HepG2 (cell line): ENCODE data around the gene GRM4. TPM values are rescaled to one million over a fixed set of nuclear protein-coding genes. Genes with fewer than 3 reads are reported as not detected.

Experiments
- ATAC-seq: fragments of 200-7000 bp; cut with Tn5 transposase; 3 replicates; pipeline ENCODE4 v1.9.1; 2020; ENCODE audit warnings: mild to moderate bottlenecking, moderate library complexity
- BruUV-seq: library from RNA; stranded (reverse); fragments of 400-500 nt; replicated peaks from 2 replicates; lab custom pipeline; 2021; lab: Mats Ljungman, UMichigan
- CTCF ChIA-PET: fragments of 300-600 bp; formaldehyde crosslinking; extraction: SDS; loops from one replicate; lab custom pipeline; 2021; ENCODE audit warnings: low total read pairs, inconsistent platforms, low intra/inter-chr PET ratio; lab: Yijun Ruan, JAX
- POLR2A ChIA-PET: fragments of 350-600 bp; sonication (Branson Sonifier 250); formaldehyde crosslinking; loops from one replicate; lab custom pipeline; 2020; ENCODE audit warnings: antibody characterized with exemption, inconsistent platforms; lab: Yijun Ruan, JAX
- DNase-seq: peaks from one replicate; pipeline ENCODE4 v3.0.0-alpha.2; 2015; ENCODE audit warnings: low spot score
- FAIRE-seq: peaks from 3 replicates; lab custom pipeline; 2011; peaks lifted over from hg19 to GRCh38; lab: Jason Lieb, UNC
- H2AFZ ChIP-seq: one replicate; pipeline ENCODE4 v1.6.1; 2011; ENCODE audit warnings: low read length, inconsistent platforms
- H3K27ac ChIP-seq: fragments of 300-600 bp; 3 replicates; pipeline ENCODE4 v1.8.0; 2011; ENCODE audit warnings: mixed run types, mild to moderate bottlenecking, mixed read lengths, low read length, inconsistent platforms; ENCODE audit not compliant: insufficient read depth; ENCODE audit errors: extremely low read length
- H3K27me3 ChIP-seq, 2 experiments: fragments of 200-600 bp in 1 of 2; 2 replicates in 1 of 2; 3 replicates in 1 of 2; pipeline versions ENCODE4 v1.6.0 to v1.8.0; 2011; ENCODE audit warnings: low read length in 2 of 2, mild to moderate bottlenecking in 2 of 2, moderate library complexity in 2 of 2, inconsistent platforms in 1 of 2; ENCODE audit not compliant: insufficient read depth in 2 of 2, control insufficient read depth in 1 of 2
- H3K36me3 ChIP-seq, 2 experiments: fragments of 200-600 bp in 1 of 2; replicated peaks in 1 of 2; 2 replicates in 1 of 2; 3 replicates in 1 of 2; pipeline versions ENCODE4 v1.5.1 to v1.8.0; 2011; ENCODE audit warnings: low read length in 2 of 2, inconsistent platforms in 1 of 2; ENCODE audit not compliant: insufficient read depth in 2 of 2, control insufficient read depth in 1 of 2
- H3K4me1 ChIP-seq: 2 replicates; pipeline ENCODE4 v1.5.1; 2012; ENCODE audit warnings: low read length, inconsistent platforms; ENCODE audit not compliant: insufficient read depth
- H3K4me2 ChIP-seq: 2 replicates; pipeline ENCODE4 v1.6.0; 2011; ENCODE audit warnings: low read depth, low read length, inconsistent platforms
- H3K4me3 ChIP-seq, 3 experiments: fragments of 200-600 bp in 1 of 3; sonication (generic), shearing (Covaris generic) in 1 of 3; replicated peaks in 1 of 3; 2 replicates each; pipeline ENCODE4 v1.5.1; 2011 to 2016; ENCODE audit warnings: low read length in 3 of 3, inconsistent platforms in 2 of 3, low read depth in 2 of 3, mild to moderate bottlenecking in 2 of 3, control low read depth in 1 of 3, mixed read lengths in 1 of 3; ENCODE audit not compliant: insufficient read depth in 1 of 3
- H3K79me2 ChIP-seq: one replicate; pipeline ENCODE4 v1.6.1; 2011; ENCODE audit warnings: low read length, inconsistent platforms; ENCODE audit not compliant: insufficient read depth
- H3K9ac ChIP-seq: 2 replicates; pipeline ENCODE4 v1.6.0; 2011; ENCODE audit warnings: mild to moderate bottlenecking, low read depth, low read length, inconsistent platforms; ENCODE audit not compliant: insufficient read depth
- H3K9me3 ChIP-seq: 2 replicates; pipeline ENCODE4 v1.5.1; 2012; ENCODE audit warnings: mild to moderate bottlenecking, low read length
- H4K20me1 ChIP-seq: 2 replicates; pipeline ENCODE4 v1.6.0; 2011; ENCODE audit warnings: inconsistent platforms, mild to moderate bottlenecking, low read length, moderate library complexity; ENCODE audit not compliant: insufficient read depth
- CBX5 ChIP-seq: sonication (generic); formaldehyde crosslinking; IDR thresholded peaks from 2 replicates; pipeline ENCODE4 v1.4.0; 2020; ENCODE audit warnings: missing genetic modification reagents, borderline replicate concordance
- GABPB1 ChIP-seq: IDR thresholded peaks from 2 replicates; pipeline ENCODE4 v1.6.1; 2016; ENCODE audit warnings: mild to moderate bottlenecking, missing genetic modification reagents, moderate library complexity, missing compliant biosample characterization
- KDM2A ChIP-seq: sonication (generic); formaldehyde crosslinking; IDR thresholded peaks from 2 replicates; pipeline ENCODE4 v1.4.0; 2020; ENCODE audit warnings: low read depth, missing genetic modification reagents, borderline replicate concordance
- ZNF629 ChIP-seq: sonication (generic); formaldehyde crosslinking; conservative IDR thresholded peaks from 2 replicates; pipeline ENCODE4 v1.5.0; 2020; ENCODE audit warnings: missing genetic modification reagents
- ZNF747 ChIP-seq: sonication (generic); formaldehyde crosslinking; IDR thresholded peaks from 2 replicates; pipeline ENCODE4 v1.8.1; 2023; ENCODE audit warnings: missing genetic modification reagents, mild to moderate bottlenecking, borderline replicate concordance
- WGBS: methylation state at CpG from one replicate; pipeline ENCODE4 v1.1.6; 2017; ENCODE audit warnings: low lambda C conversion rate; 5-methylcytosine and 5-hydroxymethylcytosine counted together
- in situ Hi-C: cut with HindIII; loops from 2 replicates; pipeline ENCODE4 v1.10.0; 2017; ENCODE audit warnings: low pct_unique_long_range_greater_than_20kb; ENCODE audit not compliant: extremely low pct_ligation_motif_present
- intact Hi-C: fragments of 100-400 bp; cut with micrococcal nuclease; formaldehyde crosslinking; loops from one replicate; pipeline ENCODE4 v1.10.0; 2022; ENCODE audit not compliant: unreplicated experiment
- polyA plus RNA-seq, 8 experiments: library from polyadenylated mRNA; depleted of rRNA in 3 of 8; stranded (reverse) in 7 of 8; unstranded in 1 of 8; fragments of >200 nt; fragmentation: Illumina TruSeq in 4 of 8; extraction: Trizol in 4 of 8; gene quantifications; 2 replicates each; pipeline versions ENCODE4 v1.2.1 to v1.2.3, GENCODE V29; 2011 to 2016; ENCODE audit warnings: low read depth in 4 of 8, missing spikeins in 1 of 8, mixed read lengths in 1 of 8; ENCODE audit not compliant: insufficient read depth in 1 of 8
- total RNA-seq, 5 experiments: library from RNA; depleted of rRNA; stranded (reverse); fragments of >200 nt; fragmentation: Illumina TruSeq; extraction: Trizol; gene quantifications; 2 replicates each; pipeline ENCODE4 v1.2.3, GENCODE V29; 2016; ENCODE audit warnings: low read depth in 1 of 5
- TF ChIP-seq, protein P1 (sequence below): sonication (generic); formaldehyde crosslinking; IDR thresholded peaks from 2 replicates; pipeline ENCODE4 v1.9.0; 2021; ENCODE audit warnings: mild to moderate bottlenecking, missing genetic modification reagents
- TF ChIP-seq, protein P2 (sequence below): sonication (generic); formaldehyde crosslinking; IDR thresholded peaks from 2 replicates; pipeline ENCODE4 v1.5.0; 2020; ENCODE audit warnings: mild to moderate bottlenecking, missing genetic modification reagents, moderate library complexity
- TF ChIP-seq, protein P3 (sequence below): sonication (generic); formaldehyde crosslinking; conservative IDR thresholded peaks from 2 replicates; pipeline ENCODE4 v1.4.0; 2020; ENCODE audit warnings: missing genetic modification reagents

The GRM4 gene
- total and polyA plus RNA-seq, 2 of the 13 experiments (the other 11 are each of a cell fraction or from before 2014, with no cell fraction given) = not detected

DNA sequence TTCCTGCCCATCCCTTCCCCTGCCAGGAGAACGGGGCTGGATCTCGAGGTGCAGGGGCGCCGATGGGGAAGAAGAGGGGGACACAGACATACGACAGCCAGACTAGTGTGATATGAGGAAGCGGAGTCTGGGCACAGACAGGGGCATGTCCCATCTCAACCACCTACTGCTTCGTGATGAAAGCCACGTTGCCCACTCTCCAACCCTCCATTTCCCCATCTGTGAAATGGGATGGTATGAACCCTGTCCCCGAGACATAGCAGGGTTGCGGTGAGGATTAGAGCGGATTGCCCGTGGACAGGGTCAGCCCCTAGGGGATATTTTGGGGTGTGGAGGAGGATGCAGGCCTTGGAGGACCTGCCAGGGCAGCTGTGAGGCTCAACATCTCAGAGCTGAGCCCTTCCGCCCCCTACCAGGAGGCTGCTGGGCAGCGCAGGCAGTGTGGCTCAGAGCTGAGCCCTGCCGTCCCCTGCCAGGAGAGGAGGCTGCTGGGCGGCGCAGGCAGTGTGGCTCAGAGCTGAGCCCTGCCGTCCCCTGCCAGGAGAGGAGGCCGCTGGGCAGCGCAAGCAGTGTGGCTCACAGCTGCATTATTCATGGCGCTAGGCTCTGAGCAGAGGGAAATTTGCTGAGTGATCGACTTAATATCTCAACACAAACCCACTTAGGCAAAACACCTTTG is 71.7 kb downstream of the GRM4 start:
- peaks cover 5% of the 10 kb centered on the region; the same call in 1 of the 2 replicates for H4K20me1 ChIP-seq
- WGBS = 51% methylated on average over 17 of the region's 22 CpGs
- peaks cover 5 to 38% of the 10 kb centered on the region in 2 experiments; a peak in 4 of 5 replicates for H3K27me3 ChIP-seq
- H3K4me3 ChIP-seq = no peak overlapping the region
- TF ChIP-seq, protein P1, sequence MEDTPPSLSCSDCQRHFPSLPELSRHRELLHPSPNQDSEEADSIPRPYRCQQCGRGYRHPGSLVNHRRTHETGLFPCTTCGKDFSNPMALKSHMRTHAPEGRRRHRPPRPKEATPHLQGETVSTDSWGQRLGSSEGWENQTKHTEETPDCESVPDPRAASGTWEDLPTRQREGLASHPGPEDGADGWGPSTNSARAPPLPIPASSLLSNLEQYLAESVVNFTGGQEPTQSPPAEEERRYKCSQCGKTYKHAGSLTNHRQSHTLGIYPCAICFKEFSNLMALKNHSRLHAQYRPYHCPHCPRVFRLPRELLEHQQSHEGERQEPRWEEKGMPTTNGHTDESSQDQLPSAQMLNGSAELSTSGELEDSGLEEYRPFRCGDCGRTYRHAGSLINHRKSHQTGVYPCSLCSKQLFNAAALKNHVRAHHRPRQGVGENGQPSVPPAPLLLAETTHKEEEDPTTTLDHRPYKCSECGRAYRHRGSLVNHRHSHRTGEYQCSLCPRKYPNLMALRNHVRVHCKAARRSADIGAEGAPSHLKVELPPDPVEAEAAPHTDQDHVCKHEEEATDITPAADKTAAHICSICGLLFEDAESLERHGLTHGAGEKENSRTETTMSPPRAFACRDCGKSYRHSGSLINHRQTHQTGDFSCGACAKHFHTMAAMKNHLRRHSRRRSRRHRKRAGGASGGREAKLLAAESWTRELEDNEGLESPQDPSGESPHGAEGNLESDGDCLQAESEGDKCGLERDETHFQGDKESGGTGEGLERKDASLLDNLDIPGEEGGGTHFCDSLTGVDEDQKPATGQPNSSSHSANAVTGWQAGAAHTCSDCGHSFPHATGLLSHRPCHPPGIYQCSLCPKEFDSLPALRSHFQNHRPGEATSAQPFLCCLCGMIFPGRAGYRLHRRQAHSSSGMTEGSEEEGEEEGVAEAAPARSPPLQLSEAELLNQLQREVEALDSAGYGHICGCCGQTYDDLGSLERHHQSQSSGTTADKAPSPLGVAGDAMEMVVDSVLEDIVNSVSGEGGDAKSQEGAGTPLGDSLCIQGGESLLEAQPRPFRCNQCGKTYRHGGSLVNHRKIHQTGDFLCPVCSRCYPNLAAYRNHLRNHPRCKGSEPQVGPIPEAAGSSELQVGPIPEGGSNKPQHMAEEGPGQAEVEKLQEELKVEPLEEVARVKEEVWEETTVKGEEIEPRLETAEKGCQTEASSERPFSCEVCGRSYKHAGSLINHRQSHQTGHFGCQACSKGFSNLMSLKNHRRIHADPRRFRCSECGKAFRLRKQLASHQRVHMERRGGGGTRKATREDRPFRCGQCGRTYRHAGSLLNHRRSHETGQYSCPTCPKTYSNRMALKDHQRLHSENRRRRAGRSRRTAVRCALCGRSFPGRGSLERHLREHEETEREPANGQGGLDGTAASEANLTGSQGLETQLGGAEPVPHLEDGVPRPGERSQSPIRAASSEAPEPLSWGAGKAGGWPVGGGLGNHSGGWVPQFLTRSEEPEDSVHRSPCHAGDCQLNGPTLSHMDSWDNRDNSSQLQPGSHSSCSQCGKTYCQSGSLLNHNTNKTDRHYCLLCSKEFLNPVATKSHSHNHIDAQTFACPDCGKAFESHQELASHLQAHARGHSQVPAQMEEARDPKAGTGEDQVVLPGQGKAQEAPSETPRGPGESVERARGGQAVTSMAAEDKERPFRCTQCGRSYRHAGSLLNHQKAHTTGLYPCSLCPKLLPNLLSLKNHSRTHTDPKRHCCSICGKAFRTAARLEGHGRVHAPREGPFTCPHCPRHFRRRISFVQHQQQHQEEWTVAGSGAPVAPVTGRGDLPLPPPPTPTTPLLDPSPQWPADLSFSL (CRISPR knock-in tag) = 0 out of 2 replicates have a peak, but pooled peaks have one; percentile 26
- TF ChIP-seq, protein P2, sequence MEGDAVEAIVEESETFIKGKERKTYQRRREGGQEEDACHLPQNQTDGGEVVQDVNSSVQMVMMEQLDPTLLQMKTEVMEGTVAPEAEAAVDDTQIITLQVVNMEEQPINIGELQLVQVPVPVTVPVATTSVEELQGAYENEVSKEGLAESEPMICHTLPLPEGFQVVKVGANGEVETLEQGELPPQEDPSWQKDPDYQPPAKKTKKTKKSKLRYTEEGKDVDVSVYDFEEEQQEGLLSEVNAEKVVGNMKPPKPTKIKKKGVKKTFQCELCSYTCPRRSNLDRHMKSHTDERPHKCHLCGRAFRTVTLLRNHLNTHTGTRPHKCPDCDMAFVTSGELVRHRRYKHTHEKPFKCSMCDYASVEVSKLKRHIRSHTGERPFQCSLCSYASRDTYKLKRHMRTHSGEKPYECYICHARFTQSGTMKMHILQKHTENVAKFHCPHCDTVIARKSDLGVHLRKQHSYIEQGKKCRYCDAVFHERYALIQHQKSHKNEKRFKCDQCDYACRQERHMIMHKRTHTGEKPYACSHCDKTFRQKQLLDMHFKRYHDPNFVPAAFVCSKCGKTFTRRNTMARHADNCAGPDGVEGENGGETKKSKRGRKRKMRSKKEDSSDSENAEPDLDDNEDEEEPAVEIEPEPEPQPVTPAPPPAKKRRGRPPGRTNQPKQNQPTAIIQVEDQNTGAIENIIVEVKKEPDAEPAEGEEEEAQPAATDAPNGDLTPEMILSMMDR (CRISPR knock-in tag) = peak; percentile 12; the same call in 1 of the 2 replicates
- TF ChIP-seq, protein P3, sequence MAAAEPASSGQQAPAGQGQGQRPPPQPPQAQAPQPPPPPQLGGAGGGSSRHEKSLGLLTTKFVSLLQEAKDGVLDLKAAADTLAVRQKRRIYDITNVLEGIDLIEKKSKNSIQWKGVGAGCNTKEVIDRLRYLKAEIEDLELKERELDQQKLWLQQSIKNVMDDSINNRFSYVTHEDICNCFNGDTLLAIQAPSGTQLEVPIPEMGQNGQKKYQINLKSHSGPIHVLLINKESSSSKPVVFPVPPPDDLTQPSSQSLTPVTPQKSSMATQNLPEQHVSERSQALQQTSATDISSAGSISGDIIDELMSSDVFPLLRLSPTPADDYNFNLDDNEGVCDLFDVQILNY (CRISPR knock-in tag) = no peak
- TF ChIP-seq GABPB1 (CRISPR knock-in tag) = no peak
- TF ChIP-seq KDM2A (CRISPR knock-in tag) = no peak
- TF ChIP-seq CBX5 (CRISPR knock-in tag) = no peak
- no peak for TF ChIP-seq ZNF747
- peak; percentile 76 for TF ChIP-seq ZNF629 (CRISPR knock-in tag)
- TF ChIP-seq, all 625 proteins: peak for 3
- in situ Hi-C loops (no loop called here), intact Hi-C loops (no loop called here)
- Histone ChIP-seq H3K4me2 (no peak overlapping the region), H3K9me3 (peaks cover 18% of the 10 kb centered on the region), H3K36me3 (no peaks in the 10 kb centered on the region), H3K9ac (no peak overlapping the region), H3K79me2 (no peaks in the 10 kb centered on the region), H3K27ac (no peak overlapping the region), H3K4me1 (no peaks in the 10 kb centered on the region), H2AFZ (no peak overlapping the region)
- FAIRE-seq (no peak), DNase-seq (no peak), ATAC-seq (peak; percentile 36)
- no TSS peak for BruUV-seq
- ChIA-PET POLR2A (no interaction called here), CTCF (no interaction called here)
